GM19193 (cell line): ENCODE results near the gene C1RL.

Experiments used
- POLR2A ChIP-seq: IDR thresholded peaks from 4 replicates; pipeline ENCODE4 v1.6.1; 2011; ENCODE audit not compliant: insufficient read depth, insufficient read length; ENCODE audit errors: extremely low read depth

The C1RL gene

DNA sequence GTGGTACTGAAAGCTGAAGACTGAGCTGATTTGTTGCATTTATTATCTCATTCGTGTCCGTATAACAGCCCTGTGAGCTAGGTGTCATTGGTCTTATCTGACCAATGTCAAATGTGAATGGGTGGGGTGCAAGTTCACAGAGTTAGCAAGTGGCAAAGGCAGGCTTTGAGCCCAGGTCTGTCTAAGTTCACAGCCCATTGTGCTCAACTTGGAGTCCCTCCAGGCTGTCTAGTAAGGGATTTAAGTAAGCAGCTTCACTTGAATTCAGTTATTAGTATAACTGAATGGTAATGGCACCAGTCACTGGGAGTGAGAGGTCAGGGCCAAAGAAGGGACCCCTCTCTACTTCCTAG, 40.0 kb downstream of the C1RL start:
- TF ChIP-seq POLR2A, result no peak

- TF ChIP-seq POLR2A, result no peak
These were observed 40.6 kb downstream of the C1RL start for GRCh38 chr12:7068240-7068993.

DNA sequence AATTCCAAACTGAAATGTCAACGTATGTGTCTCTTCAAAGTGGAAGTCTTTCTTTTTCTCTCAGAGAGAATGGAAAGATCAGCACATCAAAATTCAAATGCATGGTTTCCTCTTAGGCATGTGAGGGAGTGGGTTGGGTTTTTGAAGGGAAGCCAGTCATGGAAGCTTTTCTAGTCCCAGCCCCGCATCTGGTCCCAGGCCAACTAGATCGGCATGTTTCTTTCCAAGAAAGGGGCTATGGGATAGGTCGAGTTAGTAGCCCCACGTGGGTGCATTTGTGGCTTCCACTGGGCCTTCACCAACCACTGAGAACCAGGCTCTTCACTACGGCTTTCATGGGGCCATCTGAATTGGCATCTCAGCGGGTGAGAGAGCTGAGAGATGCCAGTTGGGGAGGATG, 41.9 kb downstream of the C1RL start:
- TF ChIP-seq POLR2A, result no peak

DNA sequence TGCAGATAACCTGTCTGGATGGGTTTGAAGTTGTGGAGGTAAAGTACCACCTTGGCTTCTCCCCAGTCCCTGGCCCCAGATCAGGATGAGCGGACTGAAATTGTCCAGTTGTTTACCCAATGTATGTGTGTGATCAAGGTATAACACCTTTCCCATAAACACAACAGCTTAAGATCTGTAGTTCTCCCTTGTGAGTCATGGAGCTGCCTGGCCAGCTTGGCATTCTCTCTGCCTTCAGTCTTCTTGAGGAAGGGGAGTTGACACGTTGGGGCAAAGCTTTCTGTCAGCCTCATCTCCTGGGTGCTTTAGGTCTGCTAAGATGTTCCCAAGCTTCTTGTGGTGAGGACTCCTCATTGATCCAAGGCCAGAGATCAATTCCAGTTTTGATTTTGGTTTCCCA, 42.4 kb downstream of the C1RL start:
- TF ChIP-seq POLR2A, result no peak

DNA sequence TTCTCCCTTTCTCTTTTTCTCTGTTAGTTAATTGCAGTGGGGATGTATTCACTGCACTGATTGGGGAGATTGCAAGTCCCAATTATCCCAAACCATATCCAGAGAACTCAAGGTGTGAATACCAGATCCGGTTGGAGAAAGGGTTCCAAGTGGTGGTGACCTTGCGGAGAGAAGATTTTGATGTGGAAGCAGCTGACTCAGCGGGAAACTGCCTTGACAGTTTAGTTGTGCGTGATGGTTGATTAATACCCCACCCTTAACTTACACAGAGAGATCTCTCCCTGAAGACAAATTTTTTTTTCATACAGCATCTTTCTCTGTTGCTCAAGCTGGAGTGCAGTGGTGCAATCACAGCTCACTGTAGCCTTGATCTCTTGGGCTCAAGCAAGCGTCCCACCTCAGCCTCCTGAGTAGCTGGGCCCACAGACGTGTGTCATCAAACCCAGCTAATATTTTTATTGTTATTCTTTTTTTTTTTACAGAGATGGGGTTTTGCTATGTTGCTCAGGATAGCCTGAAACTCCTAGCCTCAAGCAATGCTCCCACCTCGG, 43.9 kb downstream of the C1RL start:
- TF ChIP-seq POLR2A, result no peak

DNA sequence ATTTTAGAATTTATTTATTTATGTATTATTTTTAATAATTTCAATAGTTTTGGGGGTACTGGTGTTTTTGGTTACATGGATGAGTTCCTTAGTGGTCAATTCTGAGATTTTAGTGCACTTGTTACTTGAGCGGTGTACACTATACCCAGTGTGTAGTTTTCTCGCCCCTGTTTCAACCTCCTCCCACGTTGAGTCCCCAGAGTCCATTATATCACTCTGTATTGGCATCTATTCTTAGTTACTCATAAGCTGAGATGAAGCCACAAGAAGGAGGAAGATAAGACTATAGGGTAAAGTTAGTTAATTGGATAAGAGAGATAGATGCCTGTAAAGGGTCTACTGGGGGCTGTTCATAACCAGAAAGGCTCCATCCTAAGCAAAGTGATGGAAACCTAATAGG, 44.5 kb downstream of the C1RL start:
- no peak for TF ChIP-seq POLR2A

DNA sequence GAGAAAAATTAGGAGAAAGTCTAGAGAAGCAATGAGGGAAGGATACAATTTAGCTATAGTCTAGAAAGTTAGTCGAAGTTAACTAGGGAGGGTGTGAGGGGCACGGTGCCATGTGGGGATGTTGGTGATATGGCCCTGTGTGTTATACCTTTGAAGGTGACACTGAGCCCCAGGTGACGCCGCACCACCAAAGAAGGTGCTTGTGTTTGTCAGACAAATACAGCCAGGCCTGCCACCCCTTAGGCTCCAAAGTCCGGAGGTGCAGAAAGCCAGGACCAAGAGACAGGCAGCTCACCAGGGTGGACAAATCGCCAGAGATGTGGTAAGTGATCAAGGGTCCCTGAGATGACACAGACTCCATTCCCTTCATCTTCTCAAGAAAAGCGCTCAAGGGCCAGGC, 47.4 kb downstream of the C1RL start:
- TF ChIP-seq POLR2A, result no peak

GRCh38 chr12:7061138-7061537, 47.9 kb downstream of the C1RL start:
- TF ChIP-seq POLR2A, result no peak

DNA sequence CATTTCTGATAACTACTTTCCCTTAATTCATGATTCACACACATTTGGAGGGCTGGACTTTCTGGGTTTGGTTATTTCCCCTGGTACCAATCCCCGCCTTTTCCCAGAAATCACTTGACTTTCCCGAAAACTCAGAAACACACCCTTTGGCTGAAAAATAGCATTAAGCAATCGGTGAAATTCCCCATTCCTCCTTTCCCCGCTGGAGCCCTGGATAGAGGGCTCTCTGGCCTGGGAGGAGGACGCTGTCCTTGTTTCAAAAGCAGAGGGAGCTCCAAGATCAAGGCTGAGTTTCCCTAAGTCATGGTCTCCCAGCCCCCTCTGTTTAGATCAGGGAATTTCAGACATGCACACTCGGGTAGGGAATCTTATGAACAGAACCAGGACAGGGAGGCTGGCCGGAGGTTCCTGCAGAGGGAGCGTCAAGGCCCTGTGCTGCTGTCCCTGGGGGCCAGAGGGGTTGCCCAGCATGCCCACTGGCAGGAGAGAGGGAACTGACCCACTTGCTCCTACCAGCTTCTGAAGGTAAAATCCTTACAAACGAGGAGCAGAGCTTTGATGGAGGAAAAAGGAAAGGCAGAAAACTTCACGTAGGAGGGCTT, 48.6 kb downstream of the C1RL start, which contains the start of gene C1S:
TSS of gene C1S (plus strand) at position 366 of the 602 bp plus-strand sequence. CDS start 1,195 bp downstream, outside the sequence.
- no peak for TF ChIP-seq POLR2A

DNA sequence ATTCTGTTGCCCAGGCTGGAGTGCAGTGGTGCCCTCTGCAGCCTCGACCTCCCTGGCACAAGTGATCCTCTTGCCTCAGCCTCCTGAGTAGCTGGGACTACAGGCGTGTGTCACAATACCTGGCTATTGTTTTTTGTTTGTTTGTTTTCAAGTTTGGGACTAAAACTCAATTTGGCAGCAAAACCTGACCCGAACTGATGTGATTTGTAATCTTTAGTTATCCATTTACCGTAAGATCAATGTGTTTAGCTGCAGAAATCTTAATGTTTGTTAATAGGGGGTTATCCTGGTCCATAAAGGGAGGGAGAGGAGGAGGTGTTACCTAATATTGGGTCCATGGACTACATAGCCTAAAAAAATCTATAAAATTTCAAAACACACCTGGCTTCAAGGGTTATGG, 49.2 kb downstream of the C1RL start:
- TF ChIP-seq POLR2A, result no peak

GRCh38 chr12:7058850-7059395, 50.1 kb downstream of the C1RL start:
- TF ChIP-seq POLR2A, result no peak

DNA sequence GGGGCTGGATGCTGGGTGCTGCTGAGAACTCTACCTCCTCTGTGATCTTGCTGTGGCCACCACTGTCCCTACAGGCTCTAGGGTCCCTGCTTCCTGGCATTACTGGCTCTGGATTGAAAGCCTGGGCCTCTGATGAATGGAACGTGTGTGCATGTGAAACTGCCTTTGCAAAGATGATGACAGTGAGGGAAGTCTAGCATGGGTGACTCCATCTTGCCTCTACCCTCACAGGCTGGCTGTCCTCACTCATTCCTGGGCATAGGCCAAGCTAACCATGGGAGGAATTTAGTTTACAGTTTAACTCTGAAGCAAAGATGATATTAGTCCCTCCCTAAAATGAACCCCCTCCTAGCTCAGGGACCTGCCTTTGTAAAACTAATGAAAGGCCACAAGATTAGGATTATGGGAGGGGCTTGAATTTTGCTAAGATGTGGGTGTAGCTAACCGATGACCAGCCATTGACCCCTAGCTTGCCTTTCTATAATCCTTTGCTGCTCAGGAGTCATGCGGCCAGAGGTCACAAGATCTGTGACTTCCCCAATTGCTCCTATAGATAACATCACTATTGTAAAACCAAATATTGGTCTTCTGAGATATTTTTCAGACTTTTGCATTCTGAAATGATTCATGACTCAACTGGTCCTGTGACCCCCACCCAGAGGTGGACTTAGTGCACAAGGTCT, 50.7 kb downstream of the C1RL start:
- no peak for TF ChIP-seq POLR2A

- TF ChIP-seq POLR2A, result no peak
These were observed 54.1 kb downstream of the C1RL start for GRCh38 chr12:7054925-7055324.

DNA sequence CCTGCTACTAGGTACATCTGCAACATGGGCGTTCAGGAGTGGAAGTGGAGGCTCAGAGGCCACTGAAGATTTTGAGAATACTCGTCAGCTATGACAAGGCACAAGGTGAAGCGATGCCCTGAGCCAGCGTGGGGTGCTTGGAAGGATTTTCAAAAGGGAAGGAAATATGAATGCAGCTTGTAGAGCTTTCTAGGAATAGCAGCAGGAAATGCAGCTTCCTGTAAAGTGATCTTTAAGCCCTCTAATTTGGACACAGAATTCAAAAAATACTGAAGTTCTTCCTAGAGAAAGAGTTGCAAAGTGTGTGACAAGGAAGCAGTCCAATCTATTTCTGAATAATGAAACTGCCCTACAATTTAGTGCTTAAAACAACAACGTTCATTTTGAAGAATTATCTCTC, 61.7 kb downstream of the C1RL start:
- TF ChIP-seq POLR2A, result no peak

- TF ChIP-seq POLR2A, result no peak
These were observed 62.5 kb downstream of the C1RL start for GRCh38 chr12:7046383-7047105.

- no peak for TF ChIP-seq POLR2A
These were observed 63.1 kb downstream of the C1RL start for GRCh38 chr12:7045913-7046312.
